NCI-H2196 (cell line): Measurements from ENCODE around the gene RAC3.

Experiments
- DNase-seq: peaks from one replicate; lab custom pipeline; 2025; ENCODE audit not compliant: unreplicated experiment; lab: John Stamatoyannopoulos, UW

The RAC3 gene

GRCh38 chr17:82022310-82022980, 9.0 kb upstream of the RAC3 start, which contains the start of gene CENPX:
TSS of gene CENPX (minus strand) at chr17:82022878. CDS start at chr17:82022861, 17 bp downstream.
- DNase-seq, result no peak

GRCh38 chr17:82022981-82023446, 8.5 kb upstream of the RAC3 start, which contains the start of gene LRRC45:
TSS of gene LRRC45 (plus strand) at chr17:82023305. CDS start at chr17:82023644, 339 bp downstream.
- DNase-seq, result peak; percentile 100

GRCh38 chr17:82023447-82024241, 7.8 kb upstream of the RAC3 start:
- DNase-seq, result no peak

GRCh38 chr17:82024859-82025258, 6.6 kb upstream of the RAC3 start:
- no peak for DNase-seq

GRCh38 chr17:82025401-82026107, 5.9 kb upstream of the RAC3 start:
- DNase-seq, result no peak

- DNase-seq, result no peak
Observed at GRCh38 chr17:82028246-82028645, 3.2 kb upstream of the RAC3 start.

- no peak for DNase-seq
Observed at GRCh38 chr17:82028966-82029365, 2.5 kb upstream of the RAC3 start.

GRCh38 chr17:82029391-82029790, 2.1 kb upstream of the RAC3 start:
- peak; percentile 29 for DNase-seq

GRCh38 chr17:82029990-82030469, 1.4 kb upstream of the RAC3 start:
- peak; percentile 58 for DNase-seq

- peak; percentile 96 for DNase-seq
Observed at GRCh38 chr17:82030470-82031302, 792 bp upstream of the RAC3 start.

- peak; percentile 74 for DNase-seq
Observed at GRCh38 chr17:82031885-82032627, 578 bp downstream of the RAC3 start.

GRCh38 chr17:82033359-82034085, 2.0 kb downstream of the RAC3 start:
- DNase-seq, result no peak

- DNase-seq, result no peak
Observed at GRCh38 chr17:82034371-82035011, 3.0 kb downstream of the RAC3 start.

- DNase-seq, result no peak
Observed at GRCh38 chr17:82035488-82035887, 4.0 kb downstream of the RAC3 start.

- no peak for DNase-seq
Observed at GRCh38 chr17:82035956-82036633, 4.6 kb downstream of the RAC3 start.

- no peak for DNase-seq
Observed at GRCh38 chr17:82036634-82037091, 5.2 kb downstream of the RAC3 start.

- DNase-seq, result peak; percentile 99
Observed at GRCh38 chr17:82037092-82037888, 5.8 kb downstream of the RAC3 start, which contains the start of gene DCXR. TSS of gene DCXR (minus strand) at chr17:82037697. CDS start at chr17:82037682, 15 bp downstream.
